Measurements from ENCODE around the gene OSBPL10.

OSBPL10 gene

GRCh38 chr3:31900583-31900982 is 80.5 kb downstream of the OSBPL10 start:
- TF ChIP-seq CTCF (IDR thresholded peaks at IDR 0.05; ENCODE audit: low read depth, low read length) = no peak
- DNase-seq (ENCODE audit: extremely low read depth, low read depth) = no peak

DNA sequence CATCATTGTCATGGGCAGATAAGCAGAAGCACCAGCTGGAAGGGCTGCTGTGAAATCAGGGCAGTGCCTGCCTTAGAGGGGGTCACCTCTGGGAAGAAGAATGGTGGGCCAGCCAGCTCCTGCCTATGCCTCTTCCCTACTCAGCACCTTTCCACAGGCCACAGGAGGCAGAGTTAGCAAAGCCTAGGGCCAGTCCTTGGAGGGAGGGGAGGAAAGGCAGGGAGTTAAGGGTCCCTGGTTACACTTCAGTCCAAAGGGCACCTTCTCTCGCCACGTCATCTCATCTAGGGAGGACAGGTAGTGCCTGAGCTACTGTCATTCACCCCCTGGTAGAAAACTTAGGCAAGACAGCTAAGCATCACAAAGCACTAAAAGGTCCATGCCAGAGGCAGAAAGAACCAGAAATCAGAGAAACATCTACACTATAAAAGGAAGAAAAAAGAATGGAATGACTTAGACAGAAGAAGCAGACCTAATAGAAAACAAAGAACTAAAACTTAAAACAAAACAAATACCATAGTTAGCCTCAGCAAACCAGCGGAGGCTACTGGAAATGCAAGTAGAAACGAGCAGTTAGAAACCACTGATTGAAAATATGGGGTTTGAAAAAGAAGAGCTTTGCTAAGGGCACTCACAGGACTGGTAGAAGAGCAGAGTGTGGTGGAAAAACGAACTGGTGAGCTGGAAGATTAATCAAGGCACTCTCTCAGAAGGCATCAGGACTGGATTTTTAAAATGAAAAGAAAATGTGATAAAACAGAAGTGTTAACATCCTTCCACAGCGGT is 84.2 kb downstream of the OSBPL10 start:
- no peak for TF ChIP-seq CTCF (IDR thresholded peaks at IDR 0.05; ENCODE audit: low read depth, low read length)
- no peak for DNase-seq (ENCODE audit: extremely low read depth, low read depth)

DNA sequence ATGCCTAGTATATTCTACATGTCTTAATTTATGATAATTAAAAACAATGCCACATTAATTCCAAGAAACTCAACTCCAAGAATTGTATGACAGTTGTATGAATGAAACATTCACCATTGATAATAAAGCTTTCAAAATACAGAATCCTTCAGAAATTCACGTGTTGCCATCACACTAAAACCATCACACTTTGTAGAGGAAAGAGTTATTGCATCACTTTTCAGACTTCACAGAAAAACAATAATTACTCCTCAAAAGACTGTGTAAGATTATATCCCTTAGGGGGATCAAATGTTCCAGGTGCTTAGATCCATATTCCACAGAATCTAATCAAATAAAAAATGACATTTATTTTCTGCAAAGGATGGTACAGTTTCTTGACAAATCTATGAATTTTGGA is 85.0 kb downstream of the OSBPL10 start:
- DNase-seq (ENCODE audit: extremely low read depth, low read depth) = no peak
- TF ChIP-seq CTCF (IDR thresholded peaks at IDR 0.05; ENCODE audit: low read depth, low read length) = no peak

- TF ChIP-seq CTCF (IDR thresholded peaks at IDR 0.05; ENCODE audit: low read depth, low read length) = no peak
- DNase-seq (ENCODE audit: extremely low read depth, low read depth) = no peak
Observed at GRCh38 chr3:31895471-31895870, 85.6 kb downstream of the OSBPL10 start.

GRCh38 chr3:31892916-31893573 is 88.0 kb downstream of the OSBPL10 start:
- DNase-seq (ENCODE audit: extremely low read depth, low read depth) = no peak
- TF ChIP-seq CTCF (IDR thresholded peaks at IDR 0.05; ENCODE audit: low read depth, low read length) = no peak

DNA sequence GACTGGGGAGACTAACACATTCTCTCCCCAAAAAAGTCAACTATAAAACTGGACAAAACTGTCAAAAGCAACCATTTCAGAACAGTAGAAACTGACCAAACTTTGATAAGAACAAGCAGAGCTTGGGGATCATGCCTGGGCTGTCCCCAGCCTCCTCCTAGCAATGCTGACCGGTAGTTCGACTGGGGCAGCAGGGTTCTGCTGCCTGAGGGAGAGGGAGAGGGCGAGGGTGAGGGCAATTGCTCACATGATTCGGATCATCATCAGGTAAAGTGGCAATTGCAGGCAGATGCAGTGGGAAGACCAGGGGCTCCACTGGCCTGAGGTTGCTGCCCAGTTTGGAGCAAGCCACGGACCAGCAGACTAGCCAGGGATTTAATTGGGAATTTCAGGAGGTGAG is 88.6 kb downstream of the OSBPL10 start:
- DNase-seq (ENCODE audit: extremely low read depth, low read depth) = no peak
- TF ChIP-seq CTCF (IDR thresholded peaks at IDR 0.05; ENCODE audit: low read depth, low read length) = no peak

- no peak for DNase-seq (ENCODE audit: extremely low read depth, low read depth)
- TF ChIP-seq CTCF (IDR thresholded peaks at IDR 0.05; ENCODE audit: low read depth, low read length) = no peak
Observed at GRCh38 chr3:31891876-31892455, 89.1 kb downstream of the OSBPL10 start.

Data from AG09319 (cell line).